ENCODE data around the gene CBLC. TPM values are rescaled to one million over a fixed set of nuclear protein-coding genes. Genes with fewer than 3 reads are reported as not detected.
"Not testable (repeated sequence)": the region's sequence is repeated elsewhere in the genome, so short reads cannot be mapped to it uniquely, and the experiment has no call there.

Gene CBLC
- total and polyA plus RNA-seq, 5 experiments from 2014 or later, result 0.14 TPM; not detected in 4

DNA sequence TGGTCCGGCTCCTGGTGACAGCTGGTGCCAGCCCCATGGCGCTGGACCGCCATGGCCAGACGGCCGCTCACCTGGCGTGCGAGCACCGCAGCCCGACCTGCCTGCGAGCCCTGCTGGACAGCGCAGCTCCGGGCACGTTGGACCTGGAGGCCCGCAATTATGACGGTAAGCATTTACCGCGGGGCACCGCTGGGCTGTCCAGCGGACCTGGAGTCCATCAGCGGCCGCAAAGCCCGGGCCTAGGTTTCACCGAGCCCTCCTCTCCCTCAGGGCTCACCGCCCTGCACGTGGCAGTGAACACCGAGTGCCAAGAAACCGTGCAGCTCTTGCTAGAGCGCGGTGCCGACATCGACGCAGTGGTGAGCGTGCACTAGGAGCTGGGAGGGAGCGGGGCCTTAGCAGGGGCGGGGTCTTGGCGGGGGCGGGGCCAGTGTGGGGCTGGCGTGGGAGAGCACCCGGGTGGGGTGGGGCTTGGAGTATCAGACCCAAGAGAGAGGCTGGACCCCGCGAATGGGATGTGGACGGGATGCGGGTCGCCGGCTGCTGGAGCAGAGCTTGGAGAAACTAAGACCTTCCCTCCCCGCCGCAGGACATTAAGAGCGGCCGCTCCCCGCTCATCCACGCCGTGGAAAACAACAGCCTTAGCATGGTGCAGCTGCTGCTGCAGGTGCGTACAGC is 20.5 kb upstream of the CBLC start:
- Mint-ChIP-seq H3K4me3 (no peak overlapping the region), H3K4me1 (peaks cover 19 to 65% (median 53%) of the 10 kb centered on the region in 4 donors), H3K27ac (peak overlapping the region in 4 of 10 donors; percentile 24 to 97 (median 65)), H3K27me3 (peaks cover 0 to 2% (median 0%) of the 10 kb centered on the region in 5 donors), H3K9me3 (no peaks in the 10 kb centered on the region), H3K36me3 (peaks cover 0 to 26% (median 13%) of the 10 kb centered on the region in 3 donors)
- DNase-seq, result no peak
- no peak for ATAC-seq
- POLR2A ChIA-PET, result interaction anchor here (1.3 to 1.5 kb wide), 2 partner anchors 14 kb away, joined by 4 to 5 read pairs; no protein-coding TSS in a partner anchor

DNA sequence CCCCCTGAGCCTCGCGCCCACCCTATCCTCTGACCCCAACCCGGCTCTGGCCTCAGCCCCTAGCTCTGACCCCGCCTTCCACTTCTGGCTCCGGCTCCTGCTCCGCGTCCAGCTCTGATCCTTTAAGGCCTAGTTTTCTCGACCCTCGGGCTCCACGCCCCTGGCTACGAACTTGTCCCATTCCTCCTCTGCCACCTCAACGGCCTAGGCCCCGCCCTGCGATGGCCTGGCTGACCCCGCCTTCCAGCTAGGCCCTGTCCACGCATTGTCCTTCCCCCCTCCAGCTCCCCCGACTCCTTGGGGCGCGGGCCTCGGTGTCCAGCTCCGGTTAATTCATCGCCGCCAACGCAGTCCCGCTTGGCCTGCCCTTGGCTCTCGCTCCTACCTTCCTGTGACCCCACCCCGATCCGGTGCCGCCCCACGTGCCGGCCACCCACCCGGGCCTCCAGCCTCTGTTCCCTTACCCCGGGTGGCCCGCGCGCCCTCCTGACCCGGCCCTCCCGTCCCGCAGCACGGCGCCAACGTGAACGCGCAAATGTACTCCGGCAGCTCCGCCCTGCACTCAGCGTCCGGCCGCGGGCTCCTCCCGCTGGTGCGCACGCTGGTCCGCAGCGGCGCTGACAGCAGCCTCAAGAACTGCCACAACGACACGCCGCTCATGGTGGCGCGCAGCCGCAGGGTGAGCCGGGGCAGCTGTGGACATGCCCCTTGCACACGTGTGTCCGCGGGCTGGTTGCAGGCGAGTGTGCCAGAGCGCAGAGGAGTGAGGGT is 19.8 kb upstream of the CBLC start:
- Mint-ChIP-seq H3K36me3 (peaks cover 0 to 20% (median 13%) of the 10 kb centered on the region in 3 donors), H3K4me1 (peaks cover 14 to 64% (median 49%) of the 10 kb centered on the region in 4 donors), H3K27me3 (peaks cover 0 to 2% (median 0%) of the 10 kb centered on the region in 5 donors), H3K27ac (peak overlapping the region in 7 of 10 donors; percentile 33 to 87 (median 50)), H3K9me3 (no peaks in the 10 kb centered on the region), H3K4me3 (peak overlapping the region in 1 of 10 donors; percentile 62)
- POLR2A ChIA-PET, result interaction anchor here (1.5 kb wide), 1 partner anchor 13 kb away, joined by 4 read pairs; no protein-coding TSS in a partner anchor
- ATAC-seq (no peak), DNase-seq (no peak)

DNA sequence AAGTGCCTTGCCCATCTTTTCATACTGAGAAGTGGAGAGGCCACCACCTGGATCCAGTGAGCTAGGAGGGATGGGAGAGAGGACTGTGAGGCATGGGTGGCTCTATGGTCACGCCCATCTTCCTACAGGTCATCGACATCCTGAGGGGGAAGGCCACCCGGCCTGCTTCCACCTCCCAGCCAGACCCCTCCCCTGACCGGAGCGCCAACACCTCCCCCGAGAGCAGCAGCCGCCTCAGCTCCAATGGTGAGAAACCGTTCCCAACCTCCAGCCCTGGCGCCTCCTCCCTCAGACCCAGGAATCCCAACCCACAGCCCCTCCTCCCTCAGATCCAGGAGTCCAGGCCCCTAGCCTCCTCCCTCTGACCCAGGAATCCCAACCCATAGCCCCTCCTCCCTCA is 19.1 kb upstream of the CBLC start:
- Mint-ChIP-seq H3K27me3 (no peaks in the 10 kb centered on the region), H3K4me3 (peak overlapping the region in 1 of 10 donors; percentile 62), H3K4me1 (peaks cover 14 to 66% (median 46%) of the 10 kb centered on the region in 4 donors), H3K36me3 (peaks cover 0 to 20% (median 13%) of the 10 kb centered on the region in 3 donors), H3K9me3 (no peaks in the 10 kb centered on the region), H3K27ac (peak overlapping the region in 6 of 10 donors; percentile 40 to 80 (median 46))
- ATAC-seq (no peak), DNase-seq (no peak)
- POLR2A ChIA-PET, result no interaction called here

DNA sequence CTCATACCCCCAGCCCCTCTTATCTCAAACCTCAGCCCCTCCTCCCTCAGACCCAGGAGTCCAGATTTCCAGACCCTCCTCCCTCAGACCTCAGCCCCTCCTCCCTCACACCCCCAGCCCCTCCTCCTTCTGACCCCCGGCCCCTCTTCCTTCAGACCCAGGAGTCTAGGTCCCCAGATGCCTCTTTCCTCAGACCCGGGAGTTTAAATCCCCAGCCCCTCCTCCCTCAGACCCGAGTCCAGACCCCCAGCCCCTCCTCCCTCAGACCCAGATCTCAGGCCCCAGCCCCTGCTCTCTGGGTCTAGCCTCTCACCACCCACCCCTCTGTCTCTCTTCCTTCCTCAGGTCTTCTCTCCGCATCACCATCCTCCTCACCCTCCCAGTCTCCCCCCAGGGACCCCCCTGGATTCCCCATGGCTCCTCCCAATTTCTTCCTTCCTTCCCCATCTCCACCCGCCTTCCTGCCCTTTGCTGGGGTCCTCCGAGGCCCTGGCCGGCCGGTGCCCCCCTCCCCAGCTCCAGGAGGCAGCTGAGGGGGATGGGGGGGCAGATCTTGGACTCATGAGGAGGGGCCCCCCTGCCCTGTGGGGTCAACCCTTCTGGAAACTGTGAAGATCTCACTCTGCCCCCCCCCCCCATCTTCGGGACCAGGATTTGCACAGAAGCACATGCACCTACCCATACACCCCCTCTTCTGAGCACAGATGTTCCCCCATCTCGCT is 18.4 kb upstream of the CBLC start:
- ATAC-seq, result no peak
- peak overlapping the region in 1 of 10 donors; percentile 36 for H3K4me3 Mint-ChIP-seq
- no peak for DNase-seq
- peak overlapping the region in 6 of 10 donors; percentile 69 to 91 (median 88) for H3K27ac Mint-ChIP-seq
- no peaks in the 10 kb centered on the region for H3K9me3 Mint-ChIP-seq
- peaks cover 15 to 68% (median 47%) of the 10 kb centered on the region in 4 donors for H3K4me1 Mint-ChIP-seq
- H3K36me3 Mint-ChIP-seq, result peaks cover 0 to 20% (median 13%) of the 10 kb centered on the region in 3 donors
- no peaks in the 10 kb centered on the region for H3K27me3 Mint-ChIP-seq
- POLR2A ChIA-PET, result no interaction called here

DNA sequence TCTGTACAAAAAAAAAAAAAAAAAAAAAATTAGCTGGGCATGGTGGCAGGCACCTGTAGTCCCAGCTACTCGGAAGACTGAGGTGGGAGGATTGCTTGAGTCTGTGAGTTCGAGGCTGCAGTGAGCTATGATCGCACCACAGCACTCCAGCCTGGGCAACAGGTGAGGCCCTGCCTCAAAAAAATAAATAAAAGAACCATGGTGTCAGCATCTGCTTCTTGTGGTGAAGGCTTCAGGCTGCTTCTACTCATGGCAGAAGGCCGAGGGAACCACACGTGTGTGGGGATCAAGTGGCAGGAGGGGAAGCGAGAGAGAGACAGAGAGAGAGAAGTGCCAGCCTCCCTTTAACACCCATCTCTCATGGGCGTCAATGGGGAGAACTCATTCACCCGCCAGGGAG is 15.7 kb upstream of the CBLC start:
- H3K4me1 Mint-ChIP-seq, result peaks cover 10 to 50% (median 39%) of the 10 kb centered on the region in 4 donors
- DNase-seq (no peak), ATAC-seq (no peak)
- H3K36me3 Mint-ChIP-seq, result peaks cover 0 to 20% (median 13%) of the 10 kb centered on the region in 3 donors
- no peaks in the 10 kb centered on the region for H3K27me3 Mint-ChIP-seq
- POLR2A ChIA-PET, result no interaction called here
- H3K27ac Mint-ChIP-seq, result peak overlapping the region; percentile 43 to 89 (median 72)
- H3K9me3 Mint-ChIP-seq, result no peaks in the 10 kb centered on the region
- no peak overlapping the region for H3K4me3 Mint-ChIP-seq

DNA sequence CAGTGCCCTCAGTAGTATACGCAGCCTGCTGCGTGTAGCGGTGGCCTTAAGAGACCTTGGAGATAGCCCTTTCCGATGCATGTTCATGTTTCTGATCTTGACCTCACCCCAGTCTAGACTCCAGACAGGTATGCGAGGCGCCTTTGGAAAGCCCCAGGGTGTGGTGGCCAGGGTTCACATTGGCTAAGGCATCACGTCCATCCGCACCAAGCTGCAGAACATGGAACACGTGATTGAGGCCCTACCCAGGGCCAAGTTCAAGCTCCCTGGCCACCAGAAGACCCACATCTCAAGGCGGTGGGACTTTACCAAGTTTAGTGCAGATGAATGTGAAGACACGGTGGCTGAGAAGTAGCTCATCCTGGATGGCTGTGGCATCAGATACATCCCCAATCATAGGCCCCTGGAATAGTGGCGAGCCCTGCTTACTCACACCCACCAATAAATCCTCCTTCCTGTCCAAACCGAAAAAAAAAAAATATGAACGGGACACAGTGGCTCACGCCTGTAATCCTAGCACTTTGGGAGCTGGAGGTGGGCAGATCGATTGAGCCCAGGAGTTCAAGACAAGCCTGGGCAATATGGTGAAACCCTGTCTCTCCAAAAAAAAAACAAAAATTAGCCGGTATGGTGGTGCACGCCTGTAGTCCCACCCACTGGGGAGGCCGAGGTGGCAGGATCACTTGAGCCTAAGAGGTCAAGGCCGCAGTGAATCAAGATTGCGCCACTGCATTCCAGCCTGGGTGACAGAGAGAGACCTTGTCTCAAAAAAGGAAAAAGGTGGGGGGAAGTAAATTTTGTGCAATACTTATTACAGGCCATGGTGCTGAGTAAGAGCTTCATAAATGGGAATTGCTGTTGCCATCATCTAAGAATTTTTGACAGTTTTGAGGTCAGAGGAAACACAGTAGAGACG is 12.4 kb upstream of the CBLC start:
- POLR2A ChIA-PET, result interaction anchor here (0.7 to 3.1 kb wide), 4 partner anchors 11 to 42 kb away, joined by 3 to 18 read pairs (median 6); no protein-coding TSS in a partner anchor
- Mint-ChIP-seq H3K9me3 (no peaks in the 10 kb centered on the region), H3K27ac (peak overlapping the region in 4 of 10 donors; percentile 22 to 72 (median 43)), H3K27me3 (no peaks in the 10 kb centered on the region), H3K4me3 (no peak overlapping the region), H3K36me3 (peaks cover 0 to 3% (median 0%) of the 10 kb centered on the region in 3 donors), H3K4me1 (peaks cover 10 to 63% (median 50%) of the 10 kb centered on the region in 4 donors)
- DNase-seq (no peak), ATAC-seq (no peak)

DNA sequence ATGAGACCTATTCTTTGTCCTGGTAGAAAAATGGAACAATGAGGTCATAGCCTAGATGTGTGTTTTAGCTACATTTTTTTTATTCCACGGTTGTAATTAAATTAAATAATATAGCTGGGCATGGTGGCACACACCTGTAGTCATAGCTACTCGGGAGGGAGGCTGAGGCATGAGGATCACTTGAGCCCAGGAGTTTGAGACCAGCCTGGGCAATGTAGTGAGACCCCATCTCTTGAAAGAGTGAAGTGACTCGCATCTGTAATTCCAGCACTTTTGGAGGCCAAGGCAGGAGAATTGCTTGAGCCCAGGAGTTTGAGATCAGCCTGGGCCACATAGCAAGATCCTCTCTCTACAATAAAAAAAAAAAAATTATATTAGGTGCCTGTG is 11.7 kb upstream of the CBLC start:
- no peak for DNase-seq
- peaks cover 15 to 63% (median 50%) of the 10 kb centered on the region in 4 donors for H3K4me1 Mint-ChIP-seq
- H3K27me3 Mint-ChIP-seq, result no peaks in the 10 kb centered on the region
- POLR2A ChIA-PET, result interaction anchor here (0.7 to 3.1 kb wide), 3 partner anchors 12 to 43 kb away, joined by 3 to 18 read pairs (median 9); no protein-coding TSS in a partner anchor
- H3K36me3 Mint-ChIP-seq, result no peaks in the 10 kb centered on the region
- H3K9me3 Mint-ChIP-seq, result no peaks in the 10 kb centered on the region
- peak overlapping the region in 2 of 10 donors; percentile 28 to 34 for H3K27ac Mint-ChIP-seq
- no peak for ATAC-seq
- no peak overlapping the region for H3K4me3 Mint-ChIP-seq

DNA sequence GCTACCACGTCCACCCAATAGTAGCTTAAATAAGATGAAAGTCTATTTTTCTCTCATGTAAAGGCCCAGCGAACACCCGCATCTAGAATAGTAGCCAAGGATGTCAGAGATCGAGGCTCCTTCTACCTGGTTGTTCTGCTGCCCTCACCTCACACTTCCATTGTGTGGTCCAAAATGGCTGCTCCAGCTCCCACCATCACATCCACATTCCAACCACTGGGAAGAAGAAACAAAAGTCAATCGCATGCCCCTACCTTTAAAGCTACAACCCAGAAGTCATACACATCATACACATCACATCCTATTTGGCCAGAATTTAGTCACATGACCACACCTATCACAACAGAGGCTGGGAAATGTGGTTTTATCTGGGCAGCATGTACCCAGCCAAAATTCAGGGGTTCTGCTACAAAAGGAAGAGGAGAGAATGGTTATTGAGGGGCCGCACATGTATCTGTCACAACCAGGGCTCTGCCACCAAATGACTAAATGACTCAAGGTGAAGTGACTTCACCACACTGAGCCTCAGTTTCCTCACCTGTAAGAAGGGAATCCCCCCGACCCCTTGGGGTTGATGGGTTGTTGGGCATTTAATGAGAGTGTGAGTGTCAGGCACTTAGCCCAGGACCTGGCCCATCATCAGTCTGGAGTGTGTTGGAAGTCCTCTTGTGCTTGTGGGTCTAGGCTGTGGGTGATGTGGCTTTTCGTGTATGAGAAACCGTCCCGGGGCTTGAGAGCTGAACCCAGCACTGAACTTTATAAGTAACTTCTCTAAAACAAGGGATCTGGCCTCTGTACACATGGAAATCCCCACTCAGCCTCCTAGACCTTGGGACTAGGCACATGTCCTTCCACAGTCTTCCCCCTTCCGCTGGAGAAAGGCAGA is 10.2 kb upstream of the CBLC start:
- no peak overlapping the region for H3K4me3 Mint-ChIP-seq
- peaks cover 15 to 57% (median 44%) of the 10 kb centered on the region in 4 donors for H3K4me1 Mint-ChIP-seq
- H3K9me3 Mint-ChIP-seq, result no peaks in the 10 kb centered on the region
- POLR2A ChIA-PET, result interaction anchor here (0.7 to 3.1 kb wide), 4 partner anchors 13 to 1073 kb away, joined by 3 to 18 read pairs (median 6); no protein-coding TSS in a partner anchor
- H3K36me3 Mint-ChIP-seq, result no peaks in the 10 kb centered on the region
- no peaks in the 10 kb centered on the region for H3K27me3 Mint-ChIP-seq
- ATAC-seq (no peak), DNase-seq (no peak)
- H3K27ac Mint-ChIP-seq, result peak overlapping the region in 8 of 10 donors; percentile 31 to 74 (median 60)

DNA sequence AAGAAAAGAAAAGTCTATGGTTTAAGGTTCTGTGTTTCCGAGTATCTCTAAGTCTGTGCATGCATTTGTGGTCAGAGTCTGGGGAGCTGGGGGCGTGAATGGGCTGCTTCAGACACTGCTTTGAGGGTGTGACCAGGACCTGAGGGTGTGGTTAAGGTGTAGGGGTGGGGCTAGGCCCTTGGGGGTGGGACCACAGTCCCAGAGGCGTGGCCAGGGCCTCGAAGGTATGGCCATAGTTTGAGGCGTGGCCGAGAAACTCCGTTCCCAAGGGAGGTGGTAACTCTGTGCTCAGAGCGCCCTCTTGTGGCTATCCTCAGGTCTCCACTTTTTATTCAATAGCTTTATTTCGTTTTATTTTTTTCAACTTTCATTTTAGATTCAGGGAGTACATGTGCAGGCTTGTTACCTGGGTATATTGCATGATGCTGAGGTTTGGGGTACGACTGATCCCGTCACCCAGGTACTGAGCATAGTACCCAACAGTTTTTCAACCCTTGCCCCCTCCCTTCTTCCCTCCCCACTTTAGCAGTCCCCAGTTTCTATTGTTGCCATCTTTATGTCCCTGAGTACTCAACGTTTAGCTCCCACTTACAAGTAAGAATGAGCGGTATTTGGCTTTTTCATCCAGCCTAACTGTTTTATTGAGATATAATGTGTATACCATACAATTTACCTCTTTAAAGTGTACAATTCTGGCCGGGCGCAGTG is 7.0 kb upstream of the CBLC start:
- H3K36me3 Mint-ChIP-seq, result no peaks in the 10 kb centered on the region

DNA sequence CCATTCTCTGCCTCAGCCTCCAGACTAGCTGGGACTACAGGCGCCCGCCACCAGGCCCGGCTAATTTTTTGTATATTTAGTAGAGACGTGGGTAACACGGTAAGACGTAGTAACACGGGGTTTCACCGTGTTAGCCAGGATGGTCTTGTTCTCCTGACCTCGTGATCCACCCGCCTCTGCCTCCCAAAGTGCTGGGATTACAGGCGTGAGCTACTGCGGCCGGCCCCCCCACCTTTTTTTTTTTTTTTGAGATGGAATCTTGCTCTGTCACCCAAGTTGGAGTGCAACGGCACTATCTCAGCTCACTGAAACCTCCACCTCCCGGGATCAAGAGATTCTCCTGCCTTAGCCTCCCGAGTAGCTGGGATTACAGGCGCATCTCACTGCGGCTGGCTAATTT is 5.5 kb upstream of the CBLC start:
- H3K9me3 Mint-ChIP-seq, H3K27ac Mint-ChIP-seq, H3K4me3 Mint-ChIP-seq, H3K36me3 Mint-ChIP-seq, ATAC-seq, DNase-seq, H3K27me3 Mint-ChIP-seq: not testable (repeated sequence)
- POLR2A ChIA-PET, result interaction anchor here (0.6 to 4.5 kb wide), 4 partner anchors 19 to 47 kb away, joined by 3 to 41 read pairs (median 4); no protein-coding TSS in a partner anchor
- peaks cover 9 to 32% (median 29%) of the 10 kb centered on the region in 4 donors for H3K4me1 Mint-ChIP-seq

More for the DNA sequence above, 7.0 kb upstream of the CBLC start:
- POLR2A ChIA-PET, result interaction anchor here (0.7 to 4.5 kb wide), 10 partner anchors 13 to 116 kb away, joined by 3 to 41 read pairs (median 6); no protein-coding TSS in a partner anchor
- Mint-ChIP-seq H3K4me3 (peak overlapping the region; percentile 35 to 81 (median 65)), H3K27me3 (no peaks in the 10 kb centered on the region), H3K27ac (peak overlapping the region; percentile 70 to 93 (median 87)), H3K4me1 (peaks cover 9 to 33% (median 30%) of the 10 kb centered on the region in 4 donors), H3K9me3 (no peaks in the 10 kb centered on the region)
- ATAC-seq (peak; percentile 98 to 99), DNase-seq (peak; percentile 92 to 98 (median 97))

Data from naive thymus-derived CD8-positive, alpha-beta T cell (primary cell).